Measurements from ENCODE around the gene PITPNM1.

GRCh38 chr11:67543585-67543984 is 38.4 kb upstream of the PITPNM1 start:
- TF ChIP-seq CTCF (conservative IDR thresholded peaks at IDR 0.05; ENCODE audit: low read depth in 2 of 2) (no peak), REST (IDR thresholded peaks at IDR 0.05; ENCODE audit: unreplicated experiment) (no peak), EZH2 (IDR thresholded peaks at IDR 0.05; ENCODE audit: low read depth, unreplicated experiment) (no peak), EZH2phosphoT487 (IDR thresholded peaks at IDR 0.05; ENCODE audit: unreplicated experiment) (no peak), CREB1 (CRISPR knock-in tag; IDR thresholded peaks at IDR 0.05; ENCODE audit: low read depth) (no peak), ZNF331 (CRISPR knock-in tag; IDR thresholded peaks at IDR 0.05; ENCODE audit: low read depth) (no peak), ZNF114 (CRISPR knock-in tag; IDR thresholded peaks at IDR 0.05) (no peak), JUNB (IDR thresholded peaks at IDR 0.05; ENCODE audit: unreplicated experiment) (no peak), POLR2AphosphoS5 (IDR thresholded peaks at IDR 0.05; ENCODE audit: low read depth) (no peak), ZNF462 (CRISPR knock-in tag; IDR thresholded peaks at IDR 0.05) (no peak), NANOG (IDR thresholded peaks at IDR 0.05; ENCODE audit: borderline replicate concordance) (no peak), STAT1 (IDR thresholded peaks at IDR 0.05; ENCODE audit: unreplicated experiment) (no peak), ETS1 (IDR thresholded peaks at IDR 0.05) (no peak)
